ENCODE results near the gene HMGCLL1.

HMGCLL1 gene

DNA sequence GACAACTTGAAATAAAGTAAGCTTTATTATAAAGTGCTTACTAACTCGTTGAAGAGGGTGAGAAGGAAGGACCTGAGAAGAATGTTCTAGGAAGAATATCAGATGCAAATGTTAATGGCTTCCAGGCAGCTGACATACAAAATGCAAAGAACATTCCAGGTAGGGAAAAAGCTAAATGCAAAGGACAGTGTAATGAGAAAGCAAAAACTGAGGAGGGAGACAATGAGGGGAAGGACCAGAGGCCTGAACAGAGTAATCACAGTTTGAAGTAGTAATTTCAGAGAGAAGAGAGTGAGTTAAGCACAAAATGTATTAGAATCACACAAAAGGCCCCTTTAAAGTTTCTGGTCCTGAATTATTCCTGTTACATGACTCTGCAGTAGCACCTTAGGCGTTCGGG is 81.3 kb downstream of the HMGCLL1 start:
- Mint-ChIP-seq H3K9me3 (peaks cover 4% of the 10 kb centered on the region), H3K4me1 (ENCODE audit: low read depth) (no peaks in the 10 kb centered on the region), H3K4me3 (no peak overlapping the region), H3K36me3 (ENCODE audit: low read depth) (no peaks in the 10 kb centered on the region), H3K27me3 (no peaks in the 10 kb centered on the region), H3K27ac (no peak overlapping the region)

DNA sequence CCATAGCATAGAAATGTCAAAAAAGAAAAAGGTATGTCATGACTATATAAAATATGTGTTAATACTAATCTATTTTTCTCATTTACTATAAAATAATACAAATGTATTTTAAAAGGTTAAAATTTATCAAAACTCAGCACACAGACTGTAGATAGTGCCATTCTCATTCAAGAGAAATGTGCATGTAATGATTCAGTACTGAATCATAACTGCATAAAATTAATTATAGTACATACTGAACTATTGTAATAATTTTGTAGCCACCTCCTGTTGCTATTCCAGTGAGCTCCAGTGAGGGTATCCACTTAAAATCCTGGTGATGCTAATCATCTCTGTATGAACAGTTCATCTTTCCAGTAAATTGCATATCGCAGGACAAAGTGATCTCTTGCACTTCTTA is 82.8 kb downstream of the HMGCLL1 start:
- H3K27me3 Mint-ChIP-seq = no peaks in the 10 kb centered on the region
- no peaks in the 10 kb centered on the region for H3K36me3 Mint-ChIP-seq (ENCODE audit: low read depth)
- H3K4me1 Mint-ChIP-seq (ENCODE audit: low read depth) = no peaks in the 10 kb centered on the region
- no peak overlapping the region for H3K4me3 Mint-ChIP-seq
- H3K9me3 Mint-ChIP-seq = peaks cover 4% of the 10 kb centered on the region
- no peak overlapping the region for H3K27ac Mint-ChIP-seq

DNA sequence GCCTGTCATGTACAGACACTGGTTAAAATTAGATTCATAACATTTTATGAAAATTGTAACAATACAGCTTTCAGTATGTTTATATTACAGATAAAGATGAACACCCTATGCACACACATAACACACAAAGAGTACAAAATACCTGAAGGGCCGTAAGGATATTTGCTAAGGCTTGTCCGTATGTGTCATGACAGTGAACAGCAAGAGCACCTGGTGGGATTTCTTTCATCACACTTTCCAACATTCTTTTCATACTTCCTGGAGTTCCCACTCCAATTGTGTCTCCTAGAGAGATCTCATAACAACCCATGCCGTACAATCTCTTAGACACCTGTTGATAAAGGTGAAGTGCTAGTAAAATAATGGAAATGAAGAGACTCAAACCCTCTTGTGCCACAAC is 83.7 kb downstream of the HMGCLL1 start:
- Mint-ChIP-seq H3K27me3 (no peaks in the 10 kb centered on the region), H3K9me3 (peaks cover 4% of the 10 kb centered on the region), H3K4me3 (no peak overlapping the region)

DNA sequence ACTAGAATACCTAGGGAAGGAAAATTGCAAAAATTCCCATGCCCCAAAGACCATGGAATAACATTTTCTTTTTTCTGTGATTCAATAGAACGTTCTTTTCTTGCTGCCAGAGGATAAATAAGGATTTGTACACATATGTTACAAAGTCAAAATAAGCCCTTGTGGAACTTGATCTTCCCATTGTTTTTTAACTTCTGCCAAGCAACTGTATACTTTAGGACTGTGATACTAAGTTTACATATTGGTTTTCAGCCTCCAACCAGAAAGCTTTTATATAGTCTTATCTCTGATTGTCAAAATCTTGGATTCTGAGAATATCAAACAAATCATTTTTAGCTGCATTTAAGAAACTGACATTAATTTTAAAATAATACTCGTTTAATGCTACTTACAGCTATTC is 84.6 kb downstream of the HMGCLL1 start:
- Mint-ChIP-seq H3K4me1 (ENCODE audit: low read depth) (no peaks in the 10 kb centered on the region), H3K36me3 (ENCODE audit: low read depth) (no peaks in the 10 kb centered on the region), H3K27me3 (no peaks in the 10 kb centered on the region), H3K4me3 (no peak overlapping the region), H3K9me3 (peaks cover 3% of the 10 kb centered on the region), H3K27ac (no peak overlapping the region)

More for the DNA sequence above, 83.7 kb downstream of the HMGCLL1 start:
- H3K36me3 Mint-ChIP-seq (ENCODE audit: low read depth) = no peaks in the 10 kb centered on the region
- no peaks in the 10 kb centered on the region for H3K4me1 Mint-ChIP-seq (ENCODE audit: low read depth)
- no peak overlapping the region for H3K27ac Mint-ChIP-seq

DNA sequence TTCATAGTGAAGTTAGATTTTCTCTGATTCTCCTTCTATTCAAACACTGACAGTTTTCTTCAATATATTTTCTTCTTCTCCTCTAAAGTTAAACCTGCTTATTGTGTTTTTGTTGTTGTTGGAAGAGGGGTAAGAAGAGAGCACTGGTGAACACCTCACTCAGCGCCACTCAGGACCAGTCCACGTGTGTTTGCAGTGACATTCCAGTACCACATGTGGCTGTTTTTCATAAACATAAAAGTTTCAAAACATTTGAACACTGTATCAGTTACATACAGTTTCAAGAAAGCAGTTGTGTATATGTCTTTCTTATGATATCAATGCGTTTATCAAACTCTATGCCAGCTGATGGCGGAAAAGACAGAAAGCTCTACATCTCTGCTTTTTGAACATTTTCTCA is 86.7 kb downstream of the HMGCLL1 start:
- no peaks in the 10 kb centered on the region for H3K4me1 Mint-ChIP-seq (ENCODE audit: low read depth)
- H3K4me3 Mint-ChIP-seq = no peak overlapping the region
- no peaks in the 10 kb centered on the region for H3K27me3 Mint-ChIP-seq
- H3K27ac Mint-ChIP-seq = no peak overlapping the region
- H3K36me3 Mint-ChIP-seq (ENCODE audit: low read depth) = no peaks in the 10 kb centered on the region
- peaks cover 6% of the 10 kb centered on the region for H3K9me3 Mint-ChIP-seq

DNA sequence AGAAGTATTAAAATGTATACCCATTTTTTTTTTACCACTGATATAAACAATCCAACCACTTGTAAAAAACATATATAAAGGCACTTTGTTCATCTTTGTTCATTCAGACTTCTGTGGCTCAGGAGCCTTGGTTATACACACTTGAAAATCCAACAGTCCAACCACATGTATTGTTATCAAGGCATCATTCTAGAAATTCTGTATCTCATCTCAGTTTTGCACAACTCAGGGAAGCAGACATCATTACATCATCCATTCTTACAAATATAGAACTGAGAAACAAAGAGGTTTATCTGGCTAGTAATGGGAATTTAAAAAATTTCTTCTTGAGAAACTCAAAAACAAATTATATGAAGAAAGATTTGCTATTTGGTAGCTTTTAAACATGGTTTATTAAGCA is 88.1 kb downstream of the HMGCLL1 start:
- Mint-ChIP-seq H3K4me3 (no peak overlapping the region), H3K36me3 (ENCODE audit: low read depth) (no peaks in the 10 kb centered on the region)

DNA sequence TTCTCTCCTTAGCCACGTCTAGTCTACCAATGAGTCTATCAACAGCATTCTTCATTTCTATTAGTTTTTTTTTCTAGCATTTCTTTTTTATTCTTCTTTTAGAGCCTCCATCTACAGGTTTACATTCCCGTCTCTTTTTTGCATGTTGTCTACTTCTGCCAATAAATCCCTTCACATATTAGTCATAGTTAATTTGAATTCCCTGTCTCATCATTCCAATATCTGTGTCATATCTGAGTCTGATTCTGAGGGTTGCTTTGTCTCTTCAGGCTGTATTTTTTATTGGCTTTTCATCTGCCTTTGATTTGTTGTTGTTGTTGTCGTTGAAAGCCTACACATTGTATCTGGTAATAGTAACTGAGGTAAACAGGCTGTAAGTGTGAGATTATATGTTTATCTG is 104.6 kb downstream of the HMGCLL1 start:
- Mint-ChIP-seq H3K27me3 (no peaks in the 10 kb centered on the region), H3K4me1 (ENCODE audit: low read depth) (no peaks in the 10 kb centered on the region), H3K36me3 (ENCODE audit: low read depth) (no peaks in the 10 kb centered on the region), H3K9me3 (no peaks in the 10 kb centered on the region), H3K27ac (no peak overlapping the region), H3K4me3 (no peak overlapping the region)

More for the DNA sequence above, 88.1 kb downstream of the HMGCLL1 start:
- Mint-ChIP-seq H3K27me3 (no peaks in the 10 kb centered on the region), H3K4me1 (ENCODE audit: low read depth) (no peaks in the 10 kb centered on the region), H3K27ac (no peak overlapping the region), H3K9me3 (peaks cover 7% of the 10 kb centered on the region)

DNA sequence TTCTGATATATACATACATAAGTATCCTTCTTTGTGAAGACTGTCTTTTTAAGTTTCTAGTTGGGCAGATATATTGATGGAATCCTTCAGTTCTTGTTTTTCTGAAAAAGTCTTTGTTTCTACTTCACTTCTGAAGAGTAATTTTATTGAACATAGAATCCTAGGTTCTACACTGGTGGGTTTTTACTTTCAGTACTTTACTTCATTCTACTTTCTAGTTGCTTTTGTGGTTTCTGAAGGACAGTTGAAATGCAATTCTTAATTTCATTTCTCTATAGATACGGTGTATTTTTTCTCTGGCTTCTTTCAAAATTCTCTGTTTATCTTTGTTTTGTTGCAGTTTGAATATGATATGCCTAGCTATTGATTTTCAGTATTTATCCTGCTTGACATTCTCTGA is 105.3 kb downstream of the HMGCLL1 start:
- Mint-ChIP-seq H3K4me3 (no peak overlapping the region), H3K27ac (no peak overlapping the region), H3K9me3 (no peaks in the 10 kb centered on the region), H3K4me1 (ENCODE audit: low read depth) (no peaks in the 10 kb centered on the region), H3K27me3 (no peaks in the 10 kb centered on the region), H3K36me3 (ENCODE audit: low read depth) (no peaks in the 10 kb centered on the region)

DNA sequence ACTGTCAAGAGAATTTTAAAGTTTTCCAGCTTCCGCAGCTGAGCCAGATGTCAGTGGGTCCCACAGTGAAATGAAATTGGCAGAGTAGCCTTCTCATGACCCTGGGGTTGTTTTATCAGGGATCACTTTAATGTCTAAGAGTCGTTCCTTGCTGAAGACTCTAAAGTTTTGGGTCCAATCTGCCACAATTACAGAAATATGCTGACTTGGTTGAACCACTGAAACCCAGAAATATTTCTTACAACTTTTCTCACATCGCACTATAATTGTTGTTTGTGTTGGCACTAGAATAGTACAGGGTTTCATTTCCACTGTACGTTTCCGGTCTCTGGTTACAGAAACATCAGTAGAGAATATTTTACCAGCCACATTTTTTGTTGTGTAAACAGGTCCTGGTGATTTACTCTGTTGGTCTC is 109.0 kb downstream of the HMGCLL1 start:
- no peak overlapping the region for H3K4me3 Mint-ChIP-seq
- no peaks in the 10 kb centered on the region for H3K27me3 Mint-ChIP-seq
- H3K36me3 Mint-ChIP-seq (ENCODE audit: low read depth) = no peaks in the 10 kb centered on the region
- no peaks in the 10 kb centered on the region for H3K9me3 Mint-ChIP-seq
- no peak overlapping the region for H3K27ac Mint-ChIP-seq
- H3K4me1 Mint-ChIP-seq (ENCODE audit: low read depth) = no peaks in the 10 kb centered on the region

DNA sequence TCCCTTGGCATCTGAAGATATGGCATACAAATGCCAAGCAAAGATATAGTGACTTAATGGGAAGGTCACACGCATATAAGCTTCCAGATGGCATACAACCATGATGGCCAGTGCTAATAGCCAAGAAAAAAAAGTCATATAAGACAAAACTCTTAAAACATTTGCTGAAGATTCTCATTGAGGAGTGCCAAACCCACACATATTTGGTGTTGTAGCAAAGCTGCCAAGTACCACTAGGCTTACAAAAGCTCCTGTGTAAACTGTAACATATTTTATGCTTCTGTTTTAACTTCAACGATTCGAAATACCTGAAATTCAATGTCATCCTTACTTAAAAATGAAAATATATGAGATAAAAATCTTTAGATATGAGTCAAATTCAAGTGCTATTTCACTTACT is 123.0 kb downstream of the HMGCLL1 start:
- H3K27ac Mint-ChIP-seq = no peak overlapping the region
- H3K36me3 Mint-ChIP-seq (ENCODE audit: low read depth) = no peaks in the 10 kb centered on the region
- H3K9me3 Mint-ChIP-seq = no peaks in the 10 kb centered on the region
- H3K4me3 Mint-ChIP-seq = no peak overlapping the region
- H3K4me1 Mint-ChIP-seq (ENCODE audit: low read depth) = no peaks in the 10 kb centered on the region
- H3K27me3 Mint-ChIP-seq = no peaks in the 10 kb centered on the region

DNA sequence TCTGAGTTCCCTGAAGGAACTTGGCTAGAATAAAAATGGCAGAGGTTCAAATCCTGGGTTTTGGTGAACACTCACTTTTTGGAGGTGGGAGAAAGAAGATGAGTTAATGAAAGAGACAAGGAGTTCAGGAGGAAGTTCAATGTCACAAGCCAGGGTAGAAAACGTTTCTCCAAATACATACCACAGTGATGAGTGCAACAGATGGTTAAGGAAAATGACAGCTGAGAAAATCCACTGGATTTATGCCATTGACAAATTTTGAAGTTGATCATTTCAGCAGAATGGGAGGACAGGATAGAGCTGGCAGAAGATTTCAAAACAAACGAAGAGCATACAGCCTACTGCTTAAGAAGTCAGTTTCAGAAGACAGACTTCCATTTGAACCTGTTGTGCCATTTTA is 129.0 kb downstream of the HMGCLL1 start:
- H3K36me3 Mint-ChIP-seq (ENCODE audit: low read depth) = no peaks in the 10 kb centered on the region
- no peak overlapping the region for H3K4me3 Mint-ChIP-seq
- H3K4me1 Mint-ChIP-seq (ENCODE audit: low read depth) = no peaks in the 10 kb centered on the region
- no peak overlapping the region for H3K27ac Mint-ChIP-seq
- H3K27me3 Mint-ChIP-seq = no peaks in the 10 kb centered on the region
- no peaks in the 10 kb centered on the region for H3K9me3 Mint-ChIP-seq

DNA sequence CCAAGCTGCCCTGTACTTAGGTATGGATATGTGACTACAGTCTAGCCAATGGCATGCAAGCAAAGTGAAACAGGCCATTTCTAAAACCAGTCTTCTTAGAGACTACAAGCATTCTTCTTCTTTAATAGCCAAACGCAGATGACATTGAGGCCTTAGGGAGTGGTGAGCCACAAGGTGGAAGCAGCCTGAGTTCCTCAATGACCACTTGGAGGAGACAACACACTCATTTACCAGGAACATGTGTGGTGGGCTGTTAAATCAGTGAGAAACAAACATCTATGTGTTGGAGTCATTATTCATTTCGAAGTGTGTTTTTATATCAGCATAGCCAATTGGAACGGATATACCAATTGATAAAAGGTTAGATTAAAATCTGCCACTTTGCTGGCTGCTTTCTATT is 129.8 kb downstream of the HMGCLL1 start:
- no peak overlapping the region for H3K27ac Mint-ChIP-seq
- no peaks in the 10 kb centered on the region for H3K36me3 Mint-ChIP-seq (ENCODE audit: low read depth)
- H3K4me3 Mint-ChIP-seq = no peak overlapping the region
- no peaks in the 10 kb centered on the region for H3K9me3 Mint-ChIP-seq
- no peaks in the 10 kb centered on the region for H3K4me1 Mint-ChIP-seq (ENCODE audit: low read depth)
- no peaks in the 10 kb centered on the region for H3K27me3 Mint-ChIP-seq

DNA sequence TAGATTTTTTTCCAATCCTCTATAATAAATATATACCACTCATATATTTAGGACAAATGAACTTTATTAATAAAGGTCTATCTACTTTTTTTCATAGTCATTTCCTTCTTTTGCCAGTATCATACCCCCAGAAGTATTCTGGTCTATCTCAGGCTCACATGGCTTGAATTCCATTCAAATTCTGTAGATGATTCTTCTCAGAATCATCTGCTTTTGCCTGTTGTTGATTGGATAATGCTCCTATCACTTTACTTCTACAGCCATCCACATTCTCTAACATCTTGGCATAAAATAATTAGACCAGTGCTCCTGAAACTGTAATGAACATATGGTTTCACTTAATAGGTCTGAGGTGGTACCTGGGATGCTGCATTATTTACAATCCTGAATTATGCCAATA is 130.5 kb downstream of the HMGCLL1 start:
- Mint-ChIP-seq H3K9me3 (no peaks in the 10 kb centered on the region), H3K27ac (no peak overlapping the region), H3K36me3 (ENCODE audit: low read depth) (no peaks in the 10 kb centered on the region), H3K27me3 (no peaks in the 10 kb centered on the region), H3K4me3 (no peak overlapping the region), H3K4me1 (ENCODE audit: low read depth) (no peaks in the 10 kb centered on the region)

DNA sequence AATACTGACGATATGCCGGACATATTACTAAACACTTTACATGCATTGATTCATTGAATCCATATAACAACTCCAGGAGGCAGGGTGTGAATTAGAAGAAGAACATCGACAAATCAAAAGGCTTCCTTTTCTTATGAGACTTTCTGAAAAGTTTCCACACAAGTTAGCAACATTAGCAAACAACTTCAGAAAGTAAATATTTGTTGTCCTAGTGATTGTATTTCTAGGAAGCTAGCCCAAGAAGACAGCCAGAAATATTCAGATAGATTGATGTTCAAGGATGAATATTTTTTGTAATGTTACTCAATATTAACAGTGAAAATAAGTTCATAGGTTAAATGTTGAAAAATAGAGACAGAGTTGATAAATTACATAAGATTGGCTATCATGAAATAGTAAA is 131.1 kb downstream of the HMGCLL1 start:
- Mint-ChIP-seq H3K36me3 (ENCODE audit: low read depth) (no peaks in the 10 kb centered on the region), H3K27me3 (no peaks in the 10 kb centered on the region), H3K4me1 (ENCODE audit: low read depth) (no peaks in the 10 kb centered on the region), H3K27ac (no peak overlapping the region), H3K4me3 (no peak overlapping the region), H3K9me3 (no peaks in the 10 kb centered on the region)

DNA sequence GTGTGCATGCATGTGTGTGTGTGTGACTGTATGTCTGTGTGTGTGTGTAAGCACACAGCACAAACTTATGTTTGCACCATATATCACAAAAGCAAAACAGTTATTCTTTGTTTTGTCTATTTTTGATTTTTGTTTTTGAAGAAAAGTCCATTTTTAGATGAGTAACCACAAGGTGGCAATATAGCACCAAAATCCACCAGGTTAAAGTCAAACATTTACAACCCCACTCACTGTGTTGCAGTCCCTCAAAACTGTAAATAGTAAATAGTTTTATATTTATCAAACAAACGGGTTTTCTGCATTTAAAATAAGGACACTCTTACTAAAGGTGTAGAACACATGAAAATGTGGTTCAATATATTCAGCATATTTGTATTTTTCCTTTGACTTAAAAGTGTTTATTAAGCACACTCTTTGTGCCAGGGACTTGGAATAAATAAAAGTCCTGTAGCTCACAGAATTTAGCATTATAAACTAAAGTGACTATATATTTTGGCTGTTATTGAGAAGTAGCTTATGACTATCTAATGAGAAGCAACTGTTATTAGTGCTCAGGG is 133.3 kb downstream of the HMGCLL1 start:
- no peak overlapping the region for H3K4me3 Mint-ChIP-seq
- no peak overlapping the region for H3K27ac Mint-ChIP-seq
- no peaks in the 10 kb centered on the region for H3K36me3 Mint-ChIP-seq (ENCODE audit: low read depth)
- H3K27me3 Mint-ChIP-seq = no peaks in the 10 kb centered on the region
- no peaks in the 10 kb centered on the region for H3K4me1 Mint-ChIP-seq (ENCODE audit: low read depth)
- H3K9me3 Mint-ChIP-seq = no peaks in the 10 kb centered on the region

DNA sequence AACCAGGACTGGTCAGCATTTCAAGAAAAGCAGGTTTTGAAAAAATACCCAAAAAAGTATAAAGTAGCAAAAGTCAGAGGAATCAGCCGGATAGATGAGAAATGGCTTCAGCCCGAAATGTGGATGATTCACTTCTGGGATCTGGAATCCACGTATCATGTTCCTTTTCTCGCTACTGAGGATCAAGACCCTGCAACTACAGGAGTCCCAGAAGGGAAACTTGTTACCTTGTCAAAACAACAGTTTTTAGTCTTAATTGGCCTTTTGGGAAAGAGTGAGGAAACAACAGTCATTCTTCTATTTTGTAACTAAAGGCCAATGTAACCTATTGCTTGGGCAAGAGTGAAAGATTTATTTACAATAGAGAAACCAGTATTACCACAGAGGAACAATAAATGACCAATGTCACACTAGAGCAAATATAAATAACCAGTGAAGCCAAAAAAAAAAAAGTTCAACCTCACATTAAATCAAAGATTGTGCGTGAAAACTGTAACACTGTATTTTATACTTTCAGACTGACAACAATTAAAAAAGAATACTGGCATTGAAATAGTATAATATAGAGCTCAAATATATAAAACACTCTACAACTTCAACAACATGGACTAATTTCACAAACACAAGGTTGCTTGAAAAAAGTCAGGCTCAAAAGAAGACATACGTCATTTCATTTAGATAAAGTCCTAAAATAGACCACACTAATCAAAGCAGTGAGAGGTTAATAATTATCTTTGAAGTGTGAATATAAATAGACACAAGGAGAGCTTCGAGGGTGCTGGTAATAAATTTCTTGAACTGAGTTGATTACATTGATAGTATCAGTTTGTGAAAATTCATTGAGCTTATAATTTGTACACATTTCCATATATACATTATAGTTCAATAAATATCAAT is 135.5 kb downstream of the HMGCLL1 start:
- Mint-ChIP-seq H3K4me1 (ENCODE audit: low read depth) (no peaks in the 10 kb centered on the region), H3K4me3 (no peak overlapping the region), H3K27me3 (no peaks in the 10 kb centered on the region), H3K36me3 (ENCODE audit: low read depth) (no peaks in the 10 kb centered on the region), H3K27ac (no peak overlapping the region), H3K9me3 (no peaks in the 10 kb centered on the region)
